ENCODE measurements around the gene THBD. TPM values are rescaled to one million over a fixed set of nuclear protein-coding genes. Genes with fewer than 3 reads are reported as not detected.

Gene THBD
- total and polyA plus RNA-seq, 2 experiments from 2014 or later = 50.1 to 79.6 TPM

- H3K27ac ChIP-seq = peak overlapping the region; percentile 3
- H3K4me1 ChIP-seq (ENCODE audit: insufficient read depth) = peaks cover 8% of the 10 kb centered on the region
- no peaks in the 10 kb centered on the region for H3K79me2 ChIP-seq
- no peak overlapping the region for H3K4me2 ChIP-seq
- no peak for TF ChIP-seq EZH2phosphoT487 (IDR thresholded peaks at IDR 0.05; ENCODE audit: low read depth, severe bottlenecking, unreplicated experiment)
- TF ChIP-seq EZH2 (IDR thresholded peaks at IDR 0.05; ENCODE audit: borderline replicate concordance) = no peak
- TF ChIP-seq CTCF (IDR thresholded peaks at IDR 0.05; ENCODE audit: poor library complexity) = no peak
- H3K9me2 ChIP-seq (replicated peaks; ENCODE audit: insufficient read depth) = no peaks in the 10 kb centered on the region
- H3K27me3 ChIP-seq = no peaks in the 10 kb centered on the region
- H4K20me1 ChIP-seq (ENCODE audit: insufficient read depth, poor library complexity, severe bottlenecking) = no peaks in the 10 kb centered on the region
- DNase-seq (ENCODE audit: low spot score) = no peak
- no peaks in the 10 kb centered on the region for H3K9me3 ChIP-seq (ENCODE audit: low read depth)
- H3K4me3 ChIP-seq = no peak overlapping the region
- no peaks in the 10 kb centered on the region for H3K36me3 ChIP-seq (replicated peaks; ENCODE audit: insufficient read depth, low read depth)
- no peak overlapping the region for H2AFZ ChIP-seq
- 84% methylated on average over 1 of the region's 1 CpG for WGBS (ENCODE audit: low lambda C conversion rate, missing lambda C conversion rate)
These were observed 46.3 kb downstream of the THBD start for GRCh38 chr20:23003077-23003635.

GRCh38 chr20:23002276-23002675, 47.2 kb downstream of the THBD start:
- H3K27ac ChIP-seq = no peak overlapping the region
- no peaks in the 10 kb centered on the region for H3K9me2 ChIP-seq (replicated peaks; ENCODE audit: insufficient read depth)
- no peaks in the 10 kb centered on the region for H4K20me1 ChIP-seq (ENCODE audit: insufficient read depth, poor library complexity, severe bottlenecking)
- H3K4me1 ChIP-seq (ENCODE audit: insufficient read depth) = peaks cover 8% of the 10 kb centered on the region
- no peak for DNase-seq (ENCODE audit: low spot score)
- no peak overlapping the region for H2AFZ ChIP-seq
- H3K4me2 ChIP-seq = no peak overlapping the region
- H3K36me3 ChIP-seq (replicated peaks; ENCODE audit: insufficient read depth, low read depth) = no peaks in the 10 kb centered on the region
- no peak overlapping the region for H3K4me3 ChIP-seq
- no peaks in the 10 kb centered on the region for H3K79me2 ChIP-seq
- no peaks in the 10 kb centered on the region for H3K27me3 ChIP-seq
- H3K9me3 ChIP-seq (ENCODE audit: low read depth) = no peaks in the 10 kb centered on the region
- TF ChIP-seq CTCF (IDR thresholded peaks at IDR 0.05; ENCODE audit: poor library complexity) = no peak
- no peak for TF ChIP-seq EZH2phosphoT487 (IDR thresholded peaks at IDR 0.05; ENCODE audit: low read depth, severe bottlenecking, unreplicated experiment)
- no peak for TF ChIP-seq EZH2 (IDR thresholded peaks at IDR 0.05; ENCODE audit: borderline replicate concordance)
- 92% methylated on average over 6 of the region's 6 CpGs for WGBS (ENCODE audit: low lambda C conversion rate, missing lambda C conversion rate)

GRCh38 chr20:23000232-23000947, 49.1 kb downstream of the THBD start:
- Histone ChIP-seq H3K4me1 (ENCODE audit: insufficient read depth) (peaks cover 8% of the 10 kb centered on the region), H3K27ac (peak overlapping the region; percentile 50)
- 30% methylated on average over 6 of the region's 6 CpGs for WGBS (ENCODE audit: low lambda C conversion rate, missing lambda C conversion rate)

More at GRCh38 chr20:23000232-23000947, 49.1 kb downstream of the THBD start:
- Histone ChIP-seq H3K9me2 (replicated peaks; ENCODE audit: insufficient read depth) (no peaks in the 10 kb centered on the region), H3K4me2 (no peak overlapping the region), H3K9me3 (ENCODE audit: low read depth) (no peaks in the 10 kb centered on the region), H3K27me3 (no peaks in the 10 kb centered on the region), H2AFZ (no peak overlapping the region), H4K20me1 (ENCODE audit: insufficient read depth, poor library complexity, severe bottlenecking) (no peaks in the 10 kb centered on the region), H3K4me3 (no peak overlapping the region), H3K36me3 (replicated peaks; ENCODE audit: insufficient read depth, low read depth) (no peaks in the 10 kb centered on the region), H3K79me2 (no peaks in the 10 kb centered on the region)
- TF ChIP-seq EZH2phosphoT487 (IDR thresholded peaks at IDR 0.05; ENCODE audit: low read depth, severe bottlenecking, unreplicated experiment) (no peak), CTCF (IDR thresholded peaks at IDR 0.05; ENCODE audit: poor library complexity) (no peak), EZH2 (IDR thresholded peaks at IDR 0.05; ENCODE audit: borderline replicate concordance) (no peak)
- peak; percentile 31 for DNase-seq (ENCODE audit: low spot score)
